ENCODE data around the gene TOMM40.

Gene TOMM40

GRCh38 chr19:44891016-44891882, at the start of gene TOMM40:
TOMM40 (plus strand) TSS chr19:44891254; CDS start chr19:44891416, 162 bp downstream.
- peak; percentile 75; the same call in 1 of the 2 replicates for TF ChIP-seq ZFX (IDR thresholded peaks at IDR 0.05)
- no peak for TF ChIP-seq CTCF (conservative IDR thresholded peaks at IDR 0.05)
- H3K27ac ChIP-seq, result peak within 1 kb of the TSS; percentile 94

GRCh38 chr19:44845286-44845611, 45.8 kb upstream of the TOMM40 start:
- TF ChIP-seq ZFX (IDR thresholded peaks at IDR 0.05) (no peak), CTCF (conservative IDR thresholded peaks at IDR 0.05) (peak; percentile 32)
- peak overlapping the region; percentile 76 for H3K27ac ChIP-seq

- TF ChIP-seq CTCF (conservative IDR thresholded peaks at IDR 0.05), result 0 out of 2 replicates have a peak, but pooled peaks have one; percentile 9
- TF ChIP-seq ZFX (IDR thresholded peaks at IDR 0.05), result no peak
- H3K27ac ChIP-seq, result peak within 1 kb of the TSS; percentile 76
Measured at GRCh38 chr19:44845612-44846454, 45.2 kb upstream of the TOMM40 start, which contains the start of gene NECTIN2. NECTIN2 (plus strand) TSS chr19:44846297; CDS start chr19:44846526, 229 bp downstream.

- TF ChIP-seq ZFX (IDR thresholded peaks at IDR 0.05), result 0 out of 2 replicates have a peak, but pooled peaks have one; percentile 17
- TF ChIP-seq CTCF (conservative IDR thresholded peaks at IDR 0.05), result no peak
- peak overlapping the region; percentile 76 for H3K27ac ChIP-seq
Measured at GRCh38 chr19:44846455-44847143, 44.5 kb upstream of the TOMM40 start.

GRCh38 chr19:44847144-44848035, 43.7 kb upstream of the TOMM40 start:
- no peak for TF ChIP-seq ZFX (IDR thresholded peaks at IDR 0.05)
- TF ChIP-seq CTCF (conservative IDR thresholded peaks at IDR 0.05), result no peak
- H3K27ac ChIP-seq, result peak overlapping the region; percentile 76

- no peak for TF ChIP-seq CTCF (conservative IDR thresholded peaks at IDR 0.05)
- no peak for TF ChIP-seq ZFX (IDR thresholded peaks at IDR 0.05)
- no peak overlapping the region for H3K27ac ChIP-seq
Measured at GRCh38 chr19:44848036-44848811, 42.8 kb upstream of the TOMM40 start.
